SH-SY5Y (cell line): ENCODE results near the gene ACMSD.

Experiments
- GATA2 ChIP-seq: IDR thresholded peaks from 2 replicates; pipeline ENCODE4 v1.6.1; 2011; ENCODE audit warnings: mild to moderate bottlenecking, low read depth, low read length
- GATA3 ChIP-seq: IDR thresholded peaks from 2 replicates; pipeline ENCODE4 v1.6.1; 2011; ENCODE audit warnings: low read depth, mild to moderate bottlenecking, low read length, moderate library complexity

GRCh38 chr2:134818321-134818720, 20.1 kb upstream of the ACMSD start:
- no peak for TF ChIP-seq GATA2
- TF ChIP-seq GATA3: no peak
